Dendritic cell treated with granulocyte-macrophage colony-stimulating factor and Interleukin-4, amounts not matched to agents 40 ng/mL and 50 ng/mL, for 4 days (primary cell): ENCODE data around the gene JAML.

Source experiments
- H3K27ac Mint-ChIP-seq: one replicate; pipeline ENCODE4 v1.8.0; 2022; ENCODE audit warnings: mild to moderate bottlenecking, mixed read lengths
- H3K27me3 Mint-ChIP-seq: one replicate; pipeline ENCODE4 v1.8.0; 2022; ENCODE audit warnings: mild to moderate bottlenecking, mixed read lengths
- H3K36me3 Mint-ChIP-seq: one replicate; pipeline ENCODE4 v1.8.0; 2022; ENCODE audit warnings: low read depth, mixed read lengths
- H3K4me1 Mint-ChIP-seq: one replicate; pipeline ENCODE4 v1.8.0; 2022; ENCODE audit warnings: low read depth, mixed read lengths
- H3K4me3 Mint-ChIP-seq: one replicate; pipeline ENCODE4 v1.8.0; 2022; ENCODE audit warnings: mild to moderate bottlenecking, moderate library complexity, mixed read lengths
- H3K9me3 Mint-ChIP-seq: one replicate; pipeline ENCODE4 v1.8.0; 2022; ENCODE audit warnings: mixed read lengths
- intact Hi-C: fragments of 100-400 bp; cut with micrococcal nuclease; formaldehyde crosslinking; loops from one replicate; pipeline ENCODE4 v1.15.0; 2022

JAML gene

GRCh38 chr11:118231461-118231860, 6.7 kb upstream of the JAML start:
- intact Hi-C loops: no loop called here
- no peaks in the 10 kb centered on the region for H3K9me3 Mint-ChIP-seq
- peaks cover 47% of the 10 kb centered on the region for H3K4me1 Mint-ChIP-seq
- no peak overlapping the region for H3K27ac Mint-ChIP-seq
- H3K27me3 Mint-ChIP-seq: no peaks in the 10 kb centered on the region
- H3K36me3 Mint-ChIP-seq: peaks cover 23% of the 10 kb centered on the region
- H3K4me3 Mint-ChIP-seq: no peak overlapping the region

DNA sequence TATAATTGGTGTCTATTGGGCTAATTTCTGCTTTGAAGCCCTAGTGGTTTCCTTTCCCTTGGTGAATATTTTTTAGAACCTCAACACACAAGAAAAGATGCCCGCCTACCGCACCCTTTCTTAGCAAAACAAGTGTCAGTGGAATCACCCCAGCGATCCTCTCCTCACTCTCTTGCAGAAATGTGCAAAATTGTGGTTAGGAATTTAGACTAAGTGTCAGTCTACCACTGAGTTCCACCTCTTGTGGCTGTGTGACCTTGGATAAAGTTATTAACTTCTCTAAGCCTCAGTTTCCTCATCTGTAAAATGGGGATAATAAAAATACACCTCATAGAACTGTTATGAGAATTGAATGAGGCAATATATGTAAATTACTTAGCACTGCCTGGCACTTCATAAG, 5.3 kb upstream of the JAML start:
- Mint-ChIP-seq H3K27ac (peak overlapping the region; percentile 83), H3K27me3 (no peaks in the 10 kb centered on the region), H3K9me3 (no peaks in the 10 kb centered on the region), H3K36me3 (peaks cover 18% of the 10 kb centered on the region), H3K4me1 (peaks cover 48% of the 10 kb centered on the region), H3K4me3 (no peak overlapping the region)
- intact Hi-C loops: no loop called here

DNA sequence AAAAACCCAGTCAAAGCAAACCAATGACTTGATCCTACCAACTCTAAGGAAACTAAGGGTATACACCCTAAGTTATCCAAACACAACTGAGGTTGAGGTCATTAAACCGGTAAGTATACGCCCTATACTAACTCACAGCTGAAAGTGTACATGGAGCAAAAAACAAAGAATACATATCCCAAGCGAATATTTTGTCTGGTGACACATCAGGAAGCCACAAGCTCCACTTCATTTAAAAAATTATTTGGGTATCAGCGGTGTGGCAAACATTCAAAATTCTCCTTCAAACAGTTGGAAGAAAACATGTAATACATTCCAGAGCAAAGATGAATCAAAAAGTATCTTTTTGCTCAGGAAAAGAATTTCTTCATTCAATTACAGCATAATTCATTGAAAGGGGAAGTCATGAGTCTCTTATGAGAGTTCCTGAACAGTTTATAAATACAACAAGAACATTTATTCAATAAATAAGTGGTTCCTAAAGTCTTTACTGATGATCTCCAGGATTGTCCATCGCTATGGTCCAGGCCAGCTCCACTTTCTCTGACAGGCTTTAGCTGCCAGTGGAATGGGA, 4.5 kb upstream of the JAML start:
- H3K27ac Mint-ChIP-seq: peak overlapping the region; percentile 83
- H3K9me3 Mint-ChIP-seq: no peaks in the 10 kb centered on the region
- intact Hi-C loops: loop anchor here (2.0 kb wide), 1 partner anchor 15 kb away; no protein-coding TSS in a partner anchor
- H3K4me3 Mint-ChIP-seq: peak overlapping the region; percentile 7
- no peaks in the 10 kb centered on the region for H3K27me3 Mint-ChIP-seq
- H3K36me3 Mint-ChIP-seq: peaks cover 17% of the 10 kb centered on the region
- peaks cover 52% of the 10 kb centered on the region for H3K4me1 Mint-ChIP-seq

GRCh38 chr11:118227865-118228785, 3.3 kb upstream of the JAML start:
- peak overlapping the region; percentile 83 for H3K27ac Mint-ChIP-seq
- H3K4me1 Mint-ChIP-seq: peaks cover 58% of the 10 kb centered on the region
- H3K36me3 Mint-ChIP-seq: peaks cover 19% of the 10 kb centered on the region
- no peaks in the 10 kb centered on the region for H3K9me3 Mint-ChIP-seq
- intact Hi-C loops: loop anchor here (2.0 kb wide), 1 partner anchor 13 kb away; no protein-coding TSS in a partner anchor
- no peaks in the 10 kb centered on the region for H3K27me3 Mint-ChIP-seq
- H3K4me3 Mint-ChIP-seq: no peak overlapping the region

DNA sequence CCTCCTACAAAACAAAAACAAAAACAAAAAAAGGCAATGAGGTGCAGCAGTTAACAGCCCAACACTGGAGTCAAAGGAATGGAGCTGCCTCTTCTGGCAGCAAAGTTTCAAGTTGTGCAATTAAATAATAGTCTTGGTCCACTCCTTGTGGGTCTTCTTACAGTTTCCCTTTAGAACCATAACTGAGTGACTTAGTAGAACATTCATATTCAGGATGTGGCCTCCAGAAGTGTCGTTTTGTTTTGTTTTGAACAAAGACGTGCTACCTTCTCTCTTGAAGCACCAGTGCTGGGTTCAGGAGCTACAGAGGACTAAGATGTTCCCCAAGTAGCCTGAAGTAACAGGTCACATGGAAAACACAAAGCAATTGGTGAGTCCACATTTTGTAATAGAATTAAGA, 2.0 kb upstream of the JAML start:
- Mint-ChIP-seq H3K4me3 (no peak overlapping the region), H3K4me1 (peaks cover 71% of the 10 kb centered on the region), H3K36me3 (peaks cover 31% of the 10 kb centered on the region), H3K9me3 (no peaks in the 10 kb centered on the region), H3K27me3 (no peaks in the 10 kb centered on the region), H3K27ac (peak overlapping the region; percentile 83)
- intact Hi-C loops: no loop called here

DNA sequence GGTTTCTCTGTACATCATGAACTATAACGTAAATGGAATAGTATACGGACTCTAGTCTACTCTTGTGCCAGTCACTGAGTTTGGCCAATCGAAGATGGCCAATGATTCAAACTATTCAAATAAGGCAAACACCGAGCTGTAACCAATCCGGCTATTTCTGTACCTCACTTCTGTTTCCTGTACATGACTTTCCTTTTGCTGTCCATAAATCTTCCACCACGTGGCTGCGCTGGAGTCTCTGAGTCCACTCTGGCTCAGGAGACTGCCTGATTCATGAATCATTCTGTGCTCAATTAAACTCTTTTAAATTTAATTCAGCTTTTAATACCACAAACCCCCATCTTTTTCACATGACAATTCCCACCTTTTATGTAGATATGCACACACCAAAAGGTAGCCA, 1.5 kb upstream of the JAML start:
- Mint-ChIP-seq H3K4me1 (peaks cover 76% of the 10 kb centered on the region), H3K36me3 (peaks cover 36% of the 10 kb centered on the region)

DNA sequence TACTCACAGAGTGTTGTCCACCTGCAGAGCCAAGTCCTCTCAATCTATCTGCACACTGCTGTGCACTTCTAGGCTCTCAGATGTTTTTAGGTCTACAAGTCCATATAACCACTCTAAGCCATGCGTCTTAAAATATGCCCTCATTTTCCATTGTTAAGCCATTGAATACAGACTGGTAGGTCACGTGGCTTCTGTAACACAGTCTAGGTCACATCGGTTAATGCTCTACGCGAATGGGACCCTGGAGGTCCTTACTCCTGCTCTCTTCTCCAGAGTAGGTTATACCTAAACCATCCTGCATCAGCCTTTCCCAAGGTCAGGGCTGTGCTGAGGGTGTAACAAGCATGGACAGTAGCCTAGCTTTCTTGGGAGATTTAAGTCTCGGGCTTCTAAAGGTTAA, 819 bp downstream of the JAML start:
- intact Hi-C loops: no loop called here
- Mint-ChIP-seq H3K4me1 (peaks cover 88% of the 10 kb centered on the region), H3K27ac (peak overlapping the region; percentile 91), H3K36me3 (peaks cover 59% of the 10 kb centered on the region), H3K9me3 (no peaks in the 10 kb centered on the region), H3K4me3 (peak overlapping the region; percentile 89), H3K27me3 (no peaks in the 10 kb centered on the region)

More for the DNA sequence above, 1.5 kb upstream of the JAML start:
- no peak overlapping the region for H3K4me3 Mint-ChIP-seq
- no peaks in the 10 kb centered on the region for H3K27me3 Mint-ChIP-seq
- peak overlapping the region; percentile 83 for H3K27ac Mint-ChIP-seq
- intact Hi-C loops: no loop called here
- no peaks in the 10 kb centered on the region for H3K9me3 Mint-ChIP-seq

GRCh38 chr11:118223570-118223969, 1.2 kb downstream of the JAML start:
- intact Hi-C loops: no loop called here
- H3K4me1 Mint-ChIP-seq: peaks cover 88% of the 10 kb centered on the region
- peak overlapping the region; percentile 91 for H3K27ac Mint-ChIP-seq

GRCh38 chr11:118222437-118222836, 2.4 kb downstream of the JAML start:
- Mint-ChIP-seq H3K27ac (peak overlapping the region; percentile 91), H3K4me3 (peak overlapping the region; percentile 82), H3K36me3 (peaks cover 73% of the 10 kb centered on the region), H3K9me3 (no peaks in the 10 kb centered on the region), H3K4me1 (peaks cover 92% of the 10 kb centered on the region), H3K27me3 (no peaks in the 10 kb centered on the region)
- intact Hi-C loops: no loop called here

More at GRCh38 chr11:118223570-118223969, 1.2 kb downstream of the JAML start:
- H3K9me3 Mint-ChIP-seq: no peaks in the 10 kb centered on the region
- H3K27me3 Mint-ChIP-seq: no peaks in the 10 kb centered on the region
- H3K36me3 Mint-ChIP-seq: peaks cover 63% of the 10 kb centered on the region
- H3K4me3 Mint-ChIP-seq: peak overlapping the region; percentile 89

DNA sequence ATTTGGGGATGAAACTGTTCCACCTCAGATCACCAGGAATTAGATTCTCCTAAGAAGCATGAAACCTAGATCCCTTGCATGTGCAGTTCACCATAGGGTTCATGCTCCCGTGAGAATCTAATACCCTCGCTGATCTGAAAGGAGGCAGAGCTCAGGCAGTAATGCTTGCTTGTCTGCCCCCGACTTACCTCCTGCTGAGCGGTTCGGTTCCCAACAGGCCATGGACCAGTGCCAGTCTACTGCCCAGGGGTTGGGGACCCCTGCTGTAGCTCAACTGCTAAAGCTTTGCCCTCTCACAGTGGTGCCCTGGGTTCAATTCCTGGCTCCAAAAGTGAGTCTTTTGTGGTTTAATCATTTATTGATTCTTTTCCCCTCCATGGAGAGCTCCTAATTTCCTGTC, 3.4 kb downstream of the JAML start:
- Mint-ChIP-seq H3K27me3 (no peaks in the 10 kb centered on the region), H3K4me1 (peaks cover 95% of the 10 kb centered on the region), H3K36me3 (peaks cover 79% of the 10 kb centered on the region), H3K27ac (peak overlapping the region; percentile 91), H3K9me3 (no peaks in the 10 kb centered on the region), H3K4me3 (peak overlapping the region; percentile 68)
- intact Hi-C loops: no loop called here

DNA sequence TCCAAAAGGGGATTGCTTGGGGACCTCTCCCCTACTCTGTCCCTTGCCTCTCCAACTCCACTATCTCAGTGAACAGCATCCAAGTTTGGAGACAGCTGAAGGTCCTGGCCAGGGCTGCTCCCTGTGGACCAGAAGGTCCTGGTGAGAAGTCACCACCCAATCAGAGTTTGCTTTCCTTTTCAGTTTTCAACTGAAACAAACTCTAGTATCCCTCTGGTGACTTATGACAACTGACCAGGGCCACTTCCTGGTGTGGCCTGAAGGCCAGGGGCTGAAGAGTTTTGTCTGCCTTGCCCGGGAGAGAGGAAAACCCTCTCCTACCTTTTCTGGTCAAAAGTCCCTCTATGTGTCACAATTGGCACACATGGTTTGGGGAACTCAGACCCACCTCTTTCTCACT, 5.1 kb downstream of the JAML start:
- Mint-ChIP-seq H3K4me3 (peak overlapping the region; percentile 68), H3K36me3 (peaks cover 87% of the 10 kb centered on the region), H3K27me3 (no peaks in the 10 kb centered on the region), H3K4me1 (peaks cover 94% of the 10 kb centered on the region), H3K9me3 (no peaks in the 10 kb centered on the region), H3K27ac (peak overlapping the region; percentile 91)
- intact Hi-C loops: loop anchor here (5.0 kb wide), 1 partner anchor 33 kb away; the partner anchor contains the start of gene MPZL3

DNA sequence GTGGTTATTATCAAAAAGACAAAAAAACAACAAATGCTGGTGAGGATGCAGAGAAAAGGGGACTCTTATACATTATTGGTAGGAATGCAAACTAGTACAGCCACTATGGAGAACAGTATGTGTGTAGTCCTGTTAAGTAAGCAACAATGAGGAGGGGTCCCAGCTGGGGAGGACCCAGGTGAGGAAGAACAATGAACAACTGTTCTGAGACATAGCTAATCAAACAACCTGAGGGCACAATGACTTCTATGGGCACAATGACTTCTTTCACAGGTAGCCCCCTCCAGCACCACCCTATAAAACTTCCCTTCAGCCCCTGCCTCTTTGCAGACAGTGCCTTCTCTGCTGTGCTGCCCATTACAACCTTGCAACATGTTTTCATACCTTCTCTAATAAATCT, 5.6 kb downstream of the JAML start:
- Mint-ChIP-seq H3K4me1 (peaks cover 96% of the 10 kb centered on the region), H3K27me3 (no peaks in the 10 kb centered on the region)

GRCh38 chr11:118217575-118217974, 7.2 kb downstream of the JAML start:
- Mint-ChIP-seq H3K27ac (peak overlapping the region; percentile 91), H3K4me3 (peak overlapping the region; percentile 26), H3K36me3 (peaks cover 85% of the 10 kb centered on the region), H3K9me3 (no peaks in the 10 kb centered on the region), H3K27me3 (no peaks in the 10 kb centered on the region), H3K4me1 (peaks cover 97% of the 10 kb centered on the region)
- intact Hi-C loops: loop anchor here (5.0 kb wide), 1 partner anchor 35 kb away; the partner anchor contains the start of gene MPZL3

More for the DNA sequence above, 5.6 kb downstream of the JAML start:
- Mint-ChIP-seq H3K36me3 (peaks cover 85% of the 10 kb centered on the region), H3K9me3 (no peaks in the 10 kb centered on the region), H3K27ac (peak overlapping the region; percentile 91), H3K4me3 (peak overlapping the region; percentile 68)
- intact Hi-C loops: loop anchor here (5.0 kb wide), 1 partner anchor 33 kb away; the partner anchor contains the start of gene MPZL3
